ENCODE results near the gene RNU6-8. TPM values are rescaled to one million over a fixed set of nuclear protein-coding genes. Genes with fewer than 3 reads are reported as not detected.
A peak's percentile ranks its signal among the peaks of the same experiment; 100 is the strongest.

RNU6-8 gene
- not detected for polyA plus RNA-seq (2013, experiment 1 of 2)
- polyA plus RNA-seq (2013, experiment 2 of 2): not detected

DNA sequence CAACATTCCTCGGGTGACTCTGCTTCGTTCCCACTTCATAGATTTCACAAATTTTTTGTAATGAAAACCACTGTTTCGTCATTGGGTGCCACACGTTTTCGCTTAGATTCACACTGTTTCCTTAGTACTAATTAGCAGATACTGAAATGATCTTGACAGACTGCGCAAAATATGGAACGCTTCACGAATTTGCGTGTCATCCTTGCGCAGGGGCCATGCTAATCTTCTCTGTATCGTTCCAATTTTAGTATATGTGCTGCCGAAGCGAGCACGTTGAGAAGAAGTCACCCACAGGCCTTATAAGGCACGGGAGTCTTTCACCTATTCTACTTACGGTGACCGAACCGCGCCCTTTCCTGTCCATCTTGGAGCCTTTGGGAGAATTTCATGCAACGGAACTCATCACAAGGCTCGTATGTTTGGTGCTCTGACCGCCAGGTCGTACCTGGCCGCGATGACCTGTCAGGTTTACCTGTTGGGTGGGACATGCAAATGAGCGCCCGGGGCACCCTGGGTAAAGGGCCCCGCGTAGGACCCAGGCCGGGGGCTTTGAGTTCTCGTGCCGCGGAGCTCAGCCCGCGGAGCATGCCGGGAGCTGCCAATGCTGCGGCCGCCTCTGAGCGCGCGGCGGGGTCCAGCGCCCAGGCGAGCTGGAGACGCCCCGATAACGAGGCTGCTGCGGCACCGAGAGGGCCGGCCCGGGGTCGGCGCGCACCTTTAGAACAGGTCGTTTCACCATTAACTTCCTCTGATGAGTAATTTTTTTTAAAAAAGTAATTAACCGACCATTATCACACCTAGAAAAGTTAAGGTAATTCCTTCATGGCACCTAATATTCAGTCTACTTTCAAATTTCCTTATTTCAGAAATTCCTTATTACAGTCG is at the start of gene RNU6-8:
Gene RNU6-8, minus strand, starts transcription at position 272 of the 885 bp plus-strand sequence.
- Histone ChIP-seq H3K36me3 (ENCODE audit: control insufficient read depth in 1 of 2, insufficient read depth in 2 of 2, low read depth in 1 of 2, low read length in 2 of 2) (no peaks in the 10 kb centered on the region), H3K18ac (ENCODE audit: low read depth in 1 of 2, low read length in 2 of 2) (peak within 1 kb of the TSS; percentile 85 to 86), H2BK5ac (ENCODE audit: low read depth, low read length, poor library complexity, severe bottlenecking) (peak within 1 kb of the TSS; percentile 98), H2AK5ac (ENCODE audit: low read length, severe bottlenecking) (no peak within 1 kb of the TSS), H3K9me3 (ENCODE audit: control insufficient read depth, low read length) (no peaks in the 10 kb centered on the region), H3K79me1 (replicated peaks; ENCODE audit: low read length, poor library complexity, severe bottlenecking) (no peaks in the 10 kb centered on the region), H3K27me3 (ENCODE audit: control insufficient read depth in 1 of 2, insufficient read depth in 1 of 2, low read length in 2 of 2) (peaks cover 0 to 29% of the 10 kb centered on the region in 2 experiments), H3K9ac (ENCODE audit: low read length) (peak within 1 kb of the TSS; percentile 97), H3K4me1 (ENCODE audit: control insufficient read depth, insufficient read depth, low read depth, low read length) (peaks cover 5% of the 10 kb centered on the region), H3K4ac (ENCODE audit: low read depth in 1 of 2, low read length in 2 of 2) (peak within 1 kb of the TSS in 1 of 2 experiments; percentile 91), H2BK120ac (ENCODE audit: low read depth, low read length) (no peak within 1 kb of the TSS), H3K4me3 (ENCODE audit: insufficient read depth in 1 of 2, low read depth in 1 of 2, low read length in 2 of 2) (peak within 1 kb of the TSS; percentile 71 to 91), H3K23ac (ENCODE audit: low read length in 2 of 2) (no peak within 1 kb of the TSS), H4K91ac (ENCODE audit: low read length) (peak within 1 kb of the TSS; percentile 61), H2AFZ (ENCODE audit: low read depth, low read length) (peak within 1 kb of the TSS; percentile 76), H2BK12ac (ENCODE audit: low read length in 2 of 2) (peak within 1 kb of the TSS; percentile 84 to 86), H2BK15ac (ENCODE audit: low read depth, poor library complexity, severe bottlenecking) (peak within 1 kb of the TSS; percentile 93), H3K27ac (ENCODE audit: low read length, poor library complexity, severe bottlenecking) (peak within 1 kb of the TSS; percentile 80), H4K8ac (ENCODE audit: low read length) (peak within 1 kb of the TSS; percentile 93), H3K14ac (ENCODE audit: low read length in 2 of 2) (no peak within 1 kb of the TSS), H3K4me2 (ENCODE audit: low read length, poor library complexity, severe bottlenecking) (peak within 1 kb of the TSS; percentile 80)
- peak; percentile 88 for DNase-seq
- under 1% methylated on average over 45 of the region's 57 CpGs for WGBS

GRCh38 chr14:32252030-32252670 is 49.1 kb upstream of the RNU6-8 start:
- Histone ChIP-seq H3K14ac (ENCODE audit: low read length in 2 of 2) (no peak overlapping the region), H3K9ac (ENCODE audit: low read length) (peak overlapping the region; percentile 32), H4K8ac (ENCODE audit: low read length) (no peak overlapping the region), H2AK5ac (ENCODE audit: low read length, severe bottlenecking) (no peak overlapping the region), H3K23ac (ENCODE audit: low read length in 2 of 2) (no peak overlapping the region), H3K27me3 (ENCODE audit: control insufficient read depth in 1 of 2, insufficient read depth in 1 of 2, low read length in 2 of 2) (no peaks in the 10 kb centered on the region), H3K4me1 (ENCODE audit: control insufficient read depth, insufficient read depth, low read depth, low read length) (peaks cover 3% of the 10 kb centered on the region), H3K4ac (ENCODE audit: low read depth in 1 of 2, low read length in 2 of 2) (no peak overlapping the region), H2BK15ac (ENCODE audit: low read depth, poor library complexity, severe bottlenecking) (no peak overlapping the region), H3K9me3 (ENCODE audit: control insufficient read depth, low read length) (no peaks in the 10 kb centered on the region), H3K36me3 (ENCODE audit: control insufficient read depth in 1 of 2, insufficient read depth in 2 of 2, low read depth in 1 of 2, low read length in 2 of 2) (no peaks in the 10 kb centered on the region), H3K27ac (ENCODE audit: low read length, poor library complexity, severe bottlenecking) (no peak overlapping the region), H2AFZ (ENCODE audit: low read depth, low read length) (no peak overlapping the region), H3K4me2 (ENCODE audit: low read length, poor library complexity, severe bottlenecking) (no peak overlapping the region), H3K18ac (ENCODE audit: low read depth in 1 of 2, low read length in 2 of 2) (no peak overlapping the region), H2BK5ac (ENCODE audit: low read depth, low read length, poor library complexity, severe bottlenecking) (no peak overlapping the region), H2BK120ac (ENCODE audit: low read depth, low read length) (peak overlapping the region; percentile 50), H2BK12ac (ENCODE audit: low read length in 2 of 2) (no peak overlapping the region), H3K4me3 (ENCODE audit: insufficient read depth in 1 of 2, low read depth in 1 of 2, low read length in 2 of 2) (no peak overlapping the region), H3K79me1 (replicated peaks; ENCODE audit: low read length, poor library complexity, severe bottlenecking) (no peaks in the 10 kb centered on the region), H4K91ac (ENCODE audit: low read length) (no peak overlapping the region)
- peak; percentile 80 for DNase-seq
- 65% methylated on average over 3 of the region's 3 CpGs for WGBS

GRCh38 chr14:32251530-32251929 is 48.5 kb upstream of the RNU6-8 start:
- no peak for DNase-seq
- Histone ChIP-seq H4K91ac (ENCODE audit: low read length) (no peak overlapping the region), H2AFZ (ENCODE audit: low read depth, low read length) (no peak overlapping the region), H3K4me2 (ENCODE audit: low read length, poor library complexity, severe bottlenecking) (no peak overlapping the region), H4K8ac (ENCODE audit: low read length) (no peak overlapping the region), H3K9me3 (ENCODE audit: control insufficient read depth, low read length) (no peaks in the 10 kb centered on the region), H3K4ac (ENCODE audit: low read depth in 1 of 2, low read length in 2 of 2) (no peak overlapping the region), H2BK12ac (ENCODE audit: low read length in 2 of 2) (no peak overlapping the region), H3K27ac (ENCODE audit: low read length, poor library complexity, severe bottlenecking) (no peak overlapping the region), H3K79me1 (replicated peaks; ENCODE audit: low read length, poor library complexity, severe bottlenecking) (no peaks in the 10 kb centered on the region), H3K9ac (ENCODE audit: low read length) (peak overlapping the region; percentile 32), H2BK120ac (ENCODE audit: low read depth, low read length) (no peak overlapping the region), H3K36me3 (ENCODE audit: control insufficient read depth in 1 of 2, insufficient read depth in 2 of 2, low read depth in 1 of 2, low read length in 2 of 2) (no peaks in the 10 kb centered on the region), H3K27me3 (ENCODE audit: control insufficient read depth in 1 of 2, insufficient read depth in 1 of 2, low read length in 2 of 2) (no peaks in the 10 kb centered on the region), H2BK15ac (ENCODE audit: low read depth, poor library complexity, severe bottlenecking) (no peak overlapping the region), H3K4me1 (ENCODE audit: control insufficient read depth, insufficient read depth, low read depth, low read length) (peaks cover 3% of the 10 kb centered on the region), H3K14ac (ENCODE audit: low read length in 2 of 2) (no peak overlapping the region), H2AK5ac (ENCODE audit: low read length, severe bottlenecking) (no peak overlapping the region), H3K4me3 (ENCODE audit: insufficient read depth in 1 of 2, low read depth in 1 of 2, low read length in 2 of 2) (no peak overlapping the region), H3K23ac (ENCODE audit: low read length in 2 of 2) (no peak overlapping the region), H3K18ac (ENCODE audit: low read depth in 1 of 2, low read length in 2 of 2) (no peak overlapping the region), H2BK5ac (ENCODE audit: low read depth, low read length, poor library complexity, severe bottlenecking) (no peak overlapping the region)
- WGBS: 91% methylated on average over 2 of the region's 4 CpGs

- WGBS: 93% methylated on average over 2 of the region's 3 CpGs
- no peaks in the 10 kb centered on the region for H3K36me3 ChIP-seq (ENCODE audit: control insufficient read depth in 1 of 2, insufficient read depth in 2 of 2, low read depth in 1 of 2, low read length in 2 of 2)
- no peaks in the 10 kb centered on the region for H3K79me1 ChIP-seq (replicated peaks; ENCODE audit: low read length, poor library complexity, severe bottlenecking)
- H3K9ac ChIP-seq (ENCODE audit: low read length): no peak overlapping the region
- H3K4me2 ChIP-seq (ENCODE audit: low read length, poor library complexity, severe bottlenecking): no peak overlapping the region
- H3K27me3 ChIP-seq (ENCODE audit: control insufficient read depth in 1 of 2, insufficient read depth in 1 of 2, low read length in 2 of 2): no peaks in the 10 kb centered on the region
- H2BK12ac ChIP-seq (ENCODE audit: low read length in 2 of 2): no peak overlapping the region
- H4K91ac ChIP-seq (ENCODE audit: low read length): no peak overlapping the region
- H3K4ac ChIP-seq (ENCODE audit: low read depth in 1 of 2, low read length in 2 of 2): no peak overlapping the region
- H3K18ac ChIP-seq (ENCODE audit: low read depth in 1 of 2, low read length in 2 of 2): no peak overlapping the region
- H2BK120ac ChIP-seq (ENCODE audit: low read depth, low read length): no peak overlapping the region
- no peaks in the 10 kb centered on the region for H3K9me3 ChIP-seq (ENCODE audit: control insufficient read depth, low read length)
- H3K23ac ChIP-seq (ENCODE audit: low read length in 2 of 2): no peak overlapping the region
- no peak overlapping the region for H2BK15ac ChIP-seq (ENCODE audit: low read depth, poor library complexity, severe bottlenecking)
- no peak overlapping the region for H4K8ac ChIP-seq (ENCODE audit: low read length)
- no peak overlapping the region for H3K14ac ChIP-seq (ENCODE audit: low read length in 2 of 2)
- H2AK5ac ChIP-seq (ENCODE audit: low read length, severe bottlenecking): no peak overlapping the region
- peaks cover 3% of the 10 kb centered on the region for H3K4me1 ChIP-seq (ENCODE audit: control insufficient read depth, insufficient read depth, low read depth, low read length)
- no peak overlapping the region for H2AFZ ChIP-seq (ENCODE audit: low read depth, low read length)
- no peak for DNase-seq
- H2BK5ac ChIP-seq (ENCODE audit: low read depth, low read length, poor library complexity, severe bottlenecking): no peak overlapping the region
- no peak overlapping the region for H3K27ac ChIP-seq (ENCODE audit: low read length, poor library complexity, severe bottlenecking)
- no peak overlapping the region for H3K4me3 ChIP-seq (ENCODE audit: insufficient read depth in 1 of 2, low read depth in 1 of 2, low read length in 2 of 2)
These were observed 47.6 kb upstream of the RNU6-8 start for GRCh38 chr14:32250681-32251080.
